ENCODE data around the gene HMCES.

Gene HMCES

GRCh38 chr3:129313415-129313664, 34.7 kb downstream of the HMCES start:
- no peaks in the 10 kb centered on the region for H3K27me3 ChIP-seq (ENCODE audit: insufficient read depth, low read length)
- peaks cover 4% of the 10 kb centered on the region for H3K36me3 ChIP-seq (ENCODE audit: insufficient read depth, low read length)
- H3K4me1 ChIP-seq (ENCODE audit: insufficient read depth, low read length) = peaks cover 21% of the 10 kb centered on the region
- H3K4me3 ChIP-seq (ENCODE audit: low read length) = no peak overlapping the region
- H2AFZ ChIP-seq (ENCODE audit: low read depth, low read length) = no peak overlapping the region
- no peaks in the 10 kb centered on the region for H3K9me3 ChIP-seq (ENCODE audit: low read length)

- Histone ChIP-seq H3K36me3 (ENCODE audit: insufficient read depth, low read length) (peaks cover 4% of the 10 kb centered on the region), H3K4me3 (ENCODE audit: low read length) (peak overlapping the region; percentile 81), H3K27me3 (ENCODE audit: insufficient read depth, low read length) (no peaks in the 10 kb centered on the region), H3K4me1 (ENCODE audit: insufficient read depth, low read length) (peaks cover 21% of the 10 kb centered on the region), H2AFZ (ENCODE audit: low read depth, low read length) (no peak overlapping the region), H3K9me3 (ENCODE audit: low read length) (no peaks in the 10 kb centered on the region)
These were observed 35.2 kb downstream of the HMCES start for GRCh38 chr3:129313665-129314385.

GRCh38 chr3:129314386-129315222, 35.9 kb downstream of the HMCES start:
- peak overlapping the region; percentile 81 for H3K4me3 ChIP-seq (ENCODE audit: low read length)
- H2AFZ ChIP-seq (ENCODE audit: low read depth, low read length) = no peak overlapping the region
- no peaks in the 10 kb centered on the region for H3K9me3 ChIP-seq (ENCODE audit: low read length)

GRCh38 chr3:129315223-129315997, 36.7 kb downstream of the HMCES start:
- H2AFZ ChIP-seq (ENCODE audit: low read depth, low read length) = no peak overlapping the region
- H3K4me3 ChIP-seq (ENCODE audit: low read length) = peak overlapping the region; percentile 81
- H3K9me3 ChIP-seq (ENCODE audit: low read length) = no peaks in the 10 kb centered on the region
- peaks cover 18% of the 10 kb centered on the region for H3K36me3 ChIP-seq (ENCODE audit: insufficient read depth, low read length)
- H3K4me1 ChIP-seq (ENCODE audit: insufficient read depth, low read length) = peaks cover 21% of the 10 kb centered on the region
- H3K27me3 ChIP-seq (ENCODE audit: insufficient read depth, low read length) = no peaks in the 10 kb centered on the region

More at GRCh38 chr3:129314386-129315222, 35.9 kb downstream of the HMCES start:
- Histone ChIP-seq H3K4me1 (ENCODE audit: insufficient read depth, low read length) (peaks cover 21% of the 10 kb centered on the region), H3K27me3 (ENCODE audit: insufficient read depth, low read length) (no peaks in the 10 kb centered on the region), H3K36me3 (ENCODE audit: insufficient read depth, low read length) (peaks cover 10% of the 10 kb centered on the region)

GRCh38 chr3:129315998-129316247, 37.3 kb downstream of the HMCES start:
- Histone ChIP-seq H3K36me3 (ENCODE audit: insufficient read depth, low read length) (peaks cover 23% of the 10 kb centered on the region), H3K27me3 (ENCODE audit: insufficient read depth, low read length) (no peaks in the 10 kb centered on the region)

GRCh38 chr3:129316248-129317013, 37.8 kb downstream of the HMCES start:
- Histone ChIP-seq H3K4me3 (ENCODE audit: low read length) (peak overlapping the region; percentile 81), H3K36me3 (ENCODE audit: insufficient read depth, low read length) (peaks cover 28% of the 10 kb centered on the region), H3K9me3 (ENCODE audit: low read length) (no peaks in the 10 kb centered on the region), H3K27me3 (ENCODE audit: insufficient read depth, low read length) (no peaks in the 10 kb centered on the region), H2AFZ (ENCODE audit: low read depth, low read length) (peak overlapping the region; percentile 90), H3K4me1 (ENCODE audit: insufficient read depth, low read length) (peaks cover 21% of the 10 kb centered on the region)

More at GRCh38 chr3:129315998-129316247, 37.3 kb downstream of the HMCES start:
- Histone ChIP-seq H3K4me3 (ENCODE audit: low read length) (peak overlapping the region; percentile 81), H2AFZ (ENCODE audit: low read depth, low read length) (no peak overlapping the region), H3K4me1 (ENCODE audit: insufficient read depth, low read length) (peaks cover 21% of the 10 kb centered on the region), H3K9me3 (ENCODE audit: low read length) (no peaks in the 10 kb centered on the region)

GRCh38 chr3:129317014-129317771, 38.5 kb downstream of the HMCES start:
- no peaks in the 10 kb centered on the region for H3K9me3 ChIP-seq (ENCODE audit: low read length)
- H2AFZ ChIP-seq (ENCODE audit: low read depth, low read length) = peak overlapping the region; percentile 90
- H3K36me3 ChIP-seq (ENCODE audit: insufficient read depth, low read length) = peaks cover 32% of the 10 kb centered on the region
- H3K27me3 ChIP-seq (ENCODE audit: insufficient read depth, low read length) = no peaks in the 10 kb centered on the region
- H3K4me3 ChIP-seq (ENCODE audit: low read length) = peak overlapping the region; percentile 81
- peaks cover 21% of the 10 kb centered on the region for H3K4me1 ChIP-seq (ENCODE audit: insufficient read depth, low read length)

GRCh38 chr3:129317848-129318247, 39.2 kb downstream of the HMCES start:
- H3K9me3 ChIP-seq (ENCODE audit: low read length) = no peaks in the 10 kb centered on the region
- no peaks in the 10 kb centered on the region for H3K27me3 ChIP-seq (ENCODE audit: insufficient read depth, low read length)
- peaks cover 32% of the 10 kb centered on the region for H3K36me3 ChIP-seq (ENCODE audit: insufficient read depth, low read length)
- no peak overlapping the region for H2AFZ ChIP-seq (ENCODE audit: low read depth, low read length)
- peaks cover 22% of the 10 kb centered on the region for H3K4me1 ChIP-seq (ENCODE audit: insufficient read depth, low read length)
- no peak overlapping the region for H3K4me3 ChIP-seq (ENCODE audit: low read length)

GRCh38 chr3:129318921-129319320, 40.3 kb downstream of the HMCES start:
- Histone ChIP-seq H3K9me3 (ENCODE audit: low read length) (no peaks in the 10 kb centered on the region), H3K27me3 (ENCODE audit: insufficient read depth, low read length) (no peaks in the 10 kb centered on the region), H3K4me1 (ENCODE audit: insufficient read depth, low read length) (peaks cover 20% of the 10 kb centered on the region), H3K4me3 (ENCODE audit: low read length) (no peak overlapping the region), H2AFZ (ENCODE audit: low read depth, low read length) (no peak overlapping the region), H3K36me3 (ENCODE audit: insufficient read depth, low read length) (peaks cover 38% of the 10 kb centered on the region)

- no peaks in the 10 kb centered on the region for H3K9me3 ChIP-seq (ENCODE audit: low read length)
- peaks cover 49% of the 10 kb centered on the region for H3K36me3 ChIP-seq (ENCODE audit: insufficient read depth, low read length)
- no peaks in the 10 kb centered on the region for H3K27me3 ChIP-seq (ENCODE audit: insufficient read depth, low read length)
- H3K4me3 ChIP-seq (ENCODE audit: low read length) = no peak overlapping the region
- H2AFZ ChIP-seq (ENCODE audit: low read depth, low read length) = no peak overlapping the region
- H3K4me1 ChIP-seq (ENCODE audit: insufficient read depth, low read length) = peaks cover 12% of the 10 kb centered on the region
These were observed 41.6 kb downstream of the HMCES start for GRCh38 chr3:129320261-129320660.

GRCh38 chr3:129320825-129321487, 42.3 kb downstream of the HMCES start:
- Histone ChIP-seq H2AFZ (ENCODE audit: low read depth, low read length) (no peak overlapping the region), H3K4me1 (ENCODE audit: insufficient read depth, low read length) (peaks cover 12% of the 10 kb centered on the region), H3K4me3 (ENCODE audit: low read length) (no peak overlapping the region), H3K36me3 (ENCODE audit: insufficient read depth, low read length) (peaks cover 53% of the 10 kb centered on the region), H3K27me3 (ENCODE audit: insufficient read depth, low read length) (no peaks in the 10 kb centered on the region), H3K9me3 (ENCODE audit: low read length) (no peaks in the 10 kb centered on the region)

- Histone ChIP-seq H3K9me3 (ENCODE audit: low read length) (no peaks in the 10 kb centered on the region), H3K4me3 (ENCODE audit: low read length) (no peak overlapping the region), H3K27me3 (ENCODE audit: insufficient read depth, low read length) (no peaks in the 10 kb centered on the region), H3K36me3 (ENCODE audit: insufficient read depth, low read length) (peaks cover 56% of the 10 kb centered on the region), H3K4me1 (ENCODE audit: insufficient read depth, low read length) (peaks cover 10% of the 10 kb centered on the region), H2AFZ (ENCODE audit: low read depth, low read length) (no peak overlapping the region)
These were observed 43.2 kb downstream of the HMCES start for GRCh38 chr3:129321887-129322286.

Data from neuron (in vitro differentiated cells).